Caki2 (cell line): ENCODE data around the gene KRT24. TPM values are rescaled to one million over a fixed set of nuclear protein-coding genes. Genes with fewer than 3 reads are reported as not detected.

Experiments
- DNase-seq: peaks from one replicate; pipeline ENCODE4 v3.0.0-alpha.2; 2015; ENCODE audit warnings: low read depth
- in situ Hi-C: cut with HindIII; loops from 2 replicates; pipeline ENCODE4 v1.10.0; 2016; ENCODE audit warnings: low sequenced_read_pairs, low pct_unique_long_range_greater_than_20kb, mixed read lengths
- total RNA-seq: library from RNA; depleted of rRNA; stranded (reverse); fragments of >200 nt; shearing (Covaris generic); gene quantifications from 2 replicates; pipeline ENCODE4 v1.2.3, GENCODE V29; 2014; ENCODE audit warnings: low replicate concordance; rRNA removed

KRT24 gene
- total RNA-seq, 1 experiment from 2014 or later = not detected

- in situ Hi-C loops = no loop called here
- DNase-seq = no peak
Measured at GRCh38 chr17:40648384-40648968, 55.1 kb downstream of the KRT24 start.

Other genes starting within 250 kb of the KRT24 start
- not detected in 2 replicates for gene TNS4, start 202.1 kb downstream of the KRT24 start, total RNA-seq
- gene CCR7, start 138.3 kb downstream of the KRT24 start, total RNA-seq = not detected in 2 replicates
- 45.1 and 56.3 TPM in 2 replicates for gene SMARCE1, start 55.9 kb downstream of the KRT24 start, total RNA-seq
- 3.1 and 6.8 TPM in 2 replicates for gene KRT222, start 38.6 kb downstream of the KRT24 start, total RNA-seq
- gene KRT25, start 51.6 kb upstream of the KRT24 start, total RNA-seq = not detected in 2 replicates
- gene KRT26, start 68.4 kb upstream of the KRT24 start, total RNA-seq = not detected in 2 replicates
- gene KRT27, start 78.8 kb upstream of the KRT24 start, total RNA-seq = not detected in 2 replicates
- gene KRT28, start 96.2 kb upstream of the KRT24 start, total RNA-seq = not detected in 2 replicates
- 75.2 and 76.4 TPM in 2 replicates for gene KRT10, start 118.9 kb upstream of the KRT24 start, total RNA-seq
- gene KRT12, start 163.5 kb upstream of the KRT24 start, total RNA-seq = not detected in 2 replicates
- gene KRT20, start 181.5 kb upstream of the KRT24 start, total RNA-seq = 46.7 and 50.0 TPM in 2 replicates
- gene KRT23, start 233.9 kb upstream of the KRT24 start, total RNA-seq = not detected in 2 replicates